Measurements from ENCODE around the gene EFNA4. TPM values are rescaled to one million over a fixed set of nuclear protein-coding genes. Genes with fewer than 3 reads are reported as not detected.

EFNA4 gene
- total RNA-seq, 1 experiment from 2014 or later: 11.8 TPM

DNA sequence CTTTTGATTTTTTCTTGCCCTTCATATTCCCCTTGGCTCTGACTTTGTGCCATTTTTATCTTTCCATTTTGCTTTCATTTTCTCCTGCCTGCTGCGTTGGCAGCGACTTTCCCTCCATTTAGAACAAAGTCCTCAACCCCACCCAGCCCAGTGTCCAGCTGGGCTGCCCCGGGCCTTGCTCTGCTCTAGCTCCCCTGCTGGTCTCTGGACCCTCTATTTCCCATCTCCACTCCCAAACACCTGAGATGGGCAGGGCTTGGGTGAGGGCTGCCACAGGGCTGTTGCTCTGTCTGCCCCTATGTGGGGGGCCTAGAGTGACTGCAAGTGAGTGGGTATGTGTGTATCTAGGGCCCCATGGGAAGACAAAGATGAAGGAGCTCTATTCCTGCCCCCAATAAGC, 19.7 kb upstream of the EFNA4 start:
- H2AFZ ChIP-seq (ENCODE audit: low read length): no peak overlapping the region
- no peak overlapping the region for H3K27ac ChIP-seq (ENCODE audit: insufficient read length, low read depth, low read length)
- H4K8ac ChIP-seq (replicated peaks; ENCODE audit: insufficient read length, low read depth, low read length): no peak overlapping the region
- no peak overlapping the region for H3K56ac ChIP-seq (ENCODE audit: insufficient read length, low read depth, low read length)
- H3K4ac ChIP-seq (ENCODE audit: low read depth, low read length): no peak overlapping the region
- H2BK12ac ChIP-seq (ENCODE audit: insufficient read length, low read depth, low read length): no peak overlapping the region
- no peak overlapping the region for H2BK20ac ChIP-seq (ENCODE audit: low read depth, low read length, poor library complexity, severe bottlenecking)
- H3K9me3 Mint-ChIP-seq: no peaks in the 10 kb centered on the region; a peak in 1 of 5 replicates
- no peak overlapping the region for H3K23ac ChIP-seq (ENCODE audit: insufficient read length, low read depth, low read length)
- H3K4me2 ChIP-seq (ENCODE audit: insufficient read depth, insufficient read length, low read length): no peak overlapping the region
- no peak overlapping the region for H2BK120ac ChIP-seq (ENCODE audit: low read depth, low read length, poor library complexity, severe bottlenecking)
- H3K9me3 ChIP-seq (ENCODE audit: control insufficient read depth, low read depth, low read length): no peaks in the 10 kb centered on the region
- peaks cover 14 to 39% of the 10 kb centered on the region in 2 experiments for H3K4me1 Mint-ChIP-seq
- no peak overlapping the region for H4K91ac ChIP-seq (ENCODE audit: insufficient read length, low read depth, low read length)
- no peaks in the 10 kb centered on the region; the same call in 1 of the 2 replicates for H3K4me1 ChIP-seq (ENCODE audit: insufficient read depth, low read length)
- H2AK5ac ChIP-seq (ENCODE audit: insufficient read length, low read length): no peak overlapping the region
- TF ChIP-seq, protein P1, sequence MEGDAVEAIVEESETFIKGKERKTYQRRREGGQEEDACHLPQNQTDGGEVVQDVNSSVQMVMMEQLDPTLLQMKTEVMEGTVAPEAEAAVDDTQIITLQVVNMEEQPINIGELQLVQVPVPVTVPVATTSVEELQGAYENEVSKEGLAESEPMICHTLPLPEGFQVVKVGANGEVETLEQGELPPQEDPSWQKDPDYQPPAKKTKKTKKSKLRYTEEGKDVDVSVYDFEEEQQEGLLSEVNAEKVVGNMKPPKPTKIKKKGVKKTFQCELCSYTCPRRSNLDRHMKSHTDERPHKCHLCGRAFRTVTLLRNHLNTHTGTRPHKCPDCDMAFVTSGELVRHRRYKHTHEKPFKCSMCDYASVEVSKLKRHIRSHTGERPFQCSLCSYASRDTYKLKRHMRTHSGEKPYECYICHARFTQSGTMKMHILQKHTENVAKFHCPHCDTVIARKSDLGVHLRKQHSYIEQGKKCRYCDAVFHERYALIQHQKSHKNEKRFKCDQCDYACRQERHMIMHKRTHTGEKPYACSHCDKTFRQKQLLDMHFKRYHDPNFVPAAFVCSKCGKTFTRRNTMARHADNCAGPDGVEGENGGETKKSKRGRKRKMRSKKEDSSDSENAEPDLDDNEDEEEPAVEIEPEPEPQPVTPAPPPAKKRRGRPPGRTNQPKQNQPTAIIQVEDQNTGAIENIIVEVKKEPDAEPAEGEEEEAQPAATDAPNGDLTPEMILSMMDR (conservative IDR thresholded peaks at IDR 0.05): no peak
- no peaks in the 10 kb centered on the region for H3K79me1 ChIP-seq (ENCODE audit: insufficient read depth, low read depth, low read length, poor library complexity, severe bottlenecking)
- H3K27me3 Mint-ChIP-seq (ENCODE audit: low read depth): peaks cover 21% of the 10 kb centered on the region
- no peak overlapping the region for H2BK15ac ChIP-seq (ENCODE audit: low read depth, low read length)
- no peak overlapping the region for H2BK5ac ChIP-seq (ENCODE audit: insufficient read length, low read length)
- WGBS (ENCODE audit: extremely low coverage, insufficient read length, low lambda C conversion rate): no CpG with 5 or more reads among the region's 3 CpGs
- no peaks in the 10 kb centered on the region for H3K79me2 ChIP-seq (ENCODE audit: insufficient read depth, low read length)
- no peaks in the 10 kb centered on the region for H3K27me3 ChIP-seq (ENCODE audit: insufficient read depth, low read length)
- peaks cover 2% of the 10 kb centered on the region for H4K20me1 ChIP-seq (ENCODE audit: control insufficient read depth, insufficient read depth, insufficient read length)
- H3K14ac ChIP-seq (ENCODE audit: insufficient read depth, low read length): no peak overlapping the region
- no peaks in the 10 kb centered on the region; a peak in 2 of 7 replicates for H3K36me3 Mint-ChIP-seq (ENCODE audit: insufficient read depth in 1 of 3, low read depth in 3 of 3)
- H3K18ac ChIP-seq (ENCODE audit: insufficient read length, low read depth, low read length): no peak overlapping the region
- no peak overlapping the region for H4K5ac ChIP-seq (ENCODE audit: insufficient read length, low read depth, low read length)
- H3K23me2 ChIP-seq (ENCODE audit: insufficient read length, low read depth, low read length, poor library complexity, severe bottlenecking): no peaks in the 10 kb centered on the region
- DNase-seq: no peak
- no peak overlapping the region for H3K4me3 Mint-ChIP-seq
- no peak overlapping the region for H3T11ph ChIP-seq (ENCODE audit: low read length)
- H3K9ac ChIP-seq (ENCODE audit: extremely low read depth, insufficient read length, low read length): no peak overlapping the region
- no peak overlapping the region for H3K27ac Mint-ChIP-seq

All from H9 (cell line).